ENCODE data around the gene DTWD1. TPM values are rescaled to one million over a fixed set of nuclear protein-coding genes. Genes with fewer than 3 reads are reported as not detected.
"Not testable (repeated sequence)": the region's sequence is repeated elsewhere in the genome, so short reads cannot be mapped to it uniquely, and the experiment has no call there.

The DTWD1 gene
- total RNA-seq, 2 experiments from 2014 or later: 20.1 to 24.0 TPM

DNA sequence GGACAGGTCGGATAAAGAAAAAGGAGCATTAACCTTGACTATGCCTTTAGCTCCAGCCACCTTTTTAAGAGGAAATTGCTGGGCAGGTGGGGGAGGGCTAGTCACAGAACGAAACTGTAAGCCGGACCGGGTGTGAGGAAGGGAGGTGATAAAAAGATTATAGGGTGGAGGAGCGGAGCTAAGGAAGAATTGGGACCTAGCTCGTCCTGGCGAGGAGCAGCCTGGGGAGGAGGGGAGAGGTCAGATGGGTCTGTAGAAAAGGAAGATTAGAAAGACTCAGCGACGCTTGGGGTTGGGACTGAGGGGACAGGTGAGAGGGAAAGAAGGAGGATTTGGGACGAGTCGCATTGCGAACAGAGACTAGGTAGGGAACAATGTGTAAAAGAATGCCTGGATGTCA is 82.1 kb downstream of the DTWD1 start:
- ATAC-seq (ENCODE audit: low read depth); H3K27ac Mint-ChIP-seq; POLR2A ChIA-PET; H3K36me3 Mint-ChIP-seq; H3K9me3 Mint-ChIP-seq; H3K4me1 Mint-ChIP-seq; H3K4me3 Mint-ChIP-seq; DNase-seq; H3K27me3 Mint-ChIP-seq: not testable (repeated sequence)

Other genes starting within 250 kb of the DTWD1 start
- not detected for gene FGF7, start 197.8 kb upstream of the DTWD1 start, total RNA-seq
- gene FAM227B, start 230 bp upstream of the DTWD1 start, total RNA-seq: 1 to 10 TPM; 6.1 to 6.6 TPM

Data from activated naive CD8-positive, alpha-beta T cell treated with anti-CD3 and anti-CD28 coated beads, Interleukin-2, amount 10 ng/mL, durations not matched to agents 7 days and 5 days (primary cell).